HG03442 (cell line): Measurements from ENCODE around the gene MCUR1.
"Not testable (repeated sequence)": the region's sequence is repeated elsewhere in the genome, so short reads cannot be mapped to it uniquely, and the experiment has no call there.

ENCODE experiments used
- ATAC-seq: cut with Tn5 transposase; IDR thresholded peaks from one replicate; pipeline ENCODE4 v1.9.1; 2021; ENCODE audit warnings: mild to moderate bottlenecking, moderate library complexity; ENCODE audit not compliant: unreplicated experiment

The MCUR1 gene, protein sequence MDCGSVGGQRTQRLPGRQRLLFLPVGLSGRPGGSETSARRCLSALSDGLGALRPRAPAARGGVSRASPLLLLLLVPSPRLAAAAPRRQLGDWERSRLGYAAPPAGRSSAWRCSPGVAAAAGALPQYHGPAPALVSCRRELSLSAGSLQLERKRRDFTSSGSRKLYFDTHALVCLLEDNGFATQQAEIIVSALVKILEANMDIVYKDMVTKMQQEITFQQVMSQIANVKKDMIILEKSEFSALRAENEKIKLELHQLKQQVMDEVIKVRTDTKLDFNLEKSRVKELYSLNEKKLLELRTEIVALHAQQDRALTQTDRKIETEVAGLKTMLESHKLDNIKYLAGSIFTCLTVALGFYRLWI

GRCh38 chr6:13814176-13814937 lies at the start of gene MCUR1:
Gene MCUR1 (minus strand): TSS chr6:13814557. CDS start chr6:13814429, 128 bp downstream.
- ATAC-seq = peak; percentile 72

DNA sequence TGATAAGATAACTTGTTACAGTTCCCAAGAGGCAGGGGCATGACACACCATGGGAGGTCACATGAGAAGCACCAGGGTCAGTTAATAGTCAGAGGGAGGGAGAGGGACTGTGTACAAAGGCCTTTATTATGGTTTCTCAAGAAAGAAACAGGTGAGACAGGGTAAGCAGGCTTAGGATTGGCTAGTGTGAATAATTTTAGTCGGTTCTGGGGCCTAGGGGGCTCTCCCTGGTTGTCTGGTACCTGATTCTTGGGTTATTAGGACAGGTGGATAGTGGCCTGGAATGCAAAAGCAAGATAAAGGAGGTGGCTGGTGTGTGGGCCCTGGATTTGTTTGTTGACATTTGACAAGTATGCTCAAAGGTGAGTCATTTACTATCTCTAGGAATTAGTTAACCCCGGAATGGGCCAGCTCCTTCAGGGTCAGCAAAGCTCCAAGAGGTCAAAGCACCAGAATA lies 49.4 kb upstream of the MCUR1 start:
- no peak for ATAC-seq

DNA sequence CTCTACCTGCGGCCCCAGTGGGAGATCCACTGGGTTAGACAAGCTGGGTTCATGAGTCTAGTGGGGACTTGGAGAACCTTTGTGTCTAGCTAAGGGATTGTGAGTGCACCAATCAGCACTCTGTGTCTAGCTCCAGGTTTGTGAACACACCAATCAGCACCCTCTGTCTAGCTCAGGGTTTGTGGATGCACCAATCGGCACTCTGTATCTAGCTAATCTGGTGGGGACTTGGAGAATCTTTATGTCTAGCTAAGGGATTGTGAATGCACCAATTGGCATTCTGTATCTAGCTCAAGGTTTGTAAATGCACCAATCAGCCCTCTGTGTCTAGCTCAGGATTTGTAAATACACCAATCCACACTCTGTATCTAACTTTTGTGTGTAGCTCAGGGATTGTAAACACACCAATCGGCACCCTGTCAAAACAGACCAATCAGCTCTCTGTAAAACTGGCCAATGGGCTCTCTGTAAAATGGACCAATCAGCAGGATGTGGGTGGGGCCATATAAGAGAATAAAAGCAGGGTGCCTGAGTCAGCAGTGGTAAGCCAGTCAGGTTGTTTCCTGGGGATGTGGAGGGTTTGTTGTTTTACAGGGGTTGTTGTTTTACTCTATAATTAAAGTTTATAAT lies 46.3 kb upstream of the MCUR1 start:
- ATAC-seq = not testable (repeated sequence)

GRCh38 chr6:13859871-13860555 lies 45.7 kb upstream of the MCUR1 start:
- no peak for ATAC-seq

GRCh38 chr6:13854716-13855250 lies 40.4 kb upstream of the MCUR1 start:
- ATAC-seq = no peak

DNA sequence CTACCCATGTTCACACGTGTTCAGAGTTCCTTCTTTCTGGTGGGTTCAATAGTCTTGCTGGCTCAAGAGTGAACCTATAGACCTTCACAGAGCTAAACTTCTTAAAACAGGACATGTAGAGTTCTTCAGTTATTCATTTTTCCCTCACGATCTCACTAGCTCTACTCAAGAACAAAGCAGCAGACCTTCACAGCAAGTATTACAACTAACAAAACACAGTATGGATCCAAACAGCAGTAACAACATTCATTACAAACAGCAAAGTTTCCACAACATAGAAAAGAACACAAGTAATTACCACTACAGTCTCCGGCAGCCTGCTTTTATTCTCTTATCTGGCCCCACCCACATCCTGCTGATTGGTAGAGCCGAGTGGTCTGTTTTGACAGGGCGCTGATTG lies 39.5 kb upstream of the MCUR1 start:
- no peak for ATAC-seq

- ATAC-seq = no peak
These were observed 37.4 kb upstream of the MCUR1 start for GRCh38 chr6:13851803-13852202.

GRCh38 chr6:13851330-13851729 lies 37.0 kb upstream of the MCUR1 start:
- no peak for ATAC-seq

DNA sequence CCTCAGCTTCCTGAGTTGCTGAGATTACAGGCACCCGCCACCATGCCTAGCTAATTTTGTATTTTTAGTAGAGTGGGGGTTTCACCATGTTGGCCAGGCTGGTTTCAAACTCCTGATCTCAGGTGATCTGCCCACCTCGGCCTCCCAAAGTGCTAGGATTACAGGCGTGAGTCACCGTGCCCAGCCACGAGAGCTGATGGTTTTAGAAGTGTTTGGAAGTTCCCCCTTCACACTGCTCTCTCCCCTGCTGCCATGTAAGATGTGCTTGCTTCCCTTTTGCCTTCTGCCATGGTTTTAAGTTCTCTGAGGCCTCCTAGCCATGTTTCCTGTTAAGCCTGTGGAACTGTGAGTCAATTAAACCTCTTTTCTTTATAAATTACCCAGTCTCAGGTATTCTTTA lies 36.3 kb upstream of the MCUR1 start:
- ATAC-seq = not testable (repeated sequence)

DNA sequence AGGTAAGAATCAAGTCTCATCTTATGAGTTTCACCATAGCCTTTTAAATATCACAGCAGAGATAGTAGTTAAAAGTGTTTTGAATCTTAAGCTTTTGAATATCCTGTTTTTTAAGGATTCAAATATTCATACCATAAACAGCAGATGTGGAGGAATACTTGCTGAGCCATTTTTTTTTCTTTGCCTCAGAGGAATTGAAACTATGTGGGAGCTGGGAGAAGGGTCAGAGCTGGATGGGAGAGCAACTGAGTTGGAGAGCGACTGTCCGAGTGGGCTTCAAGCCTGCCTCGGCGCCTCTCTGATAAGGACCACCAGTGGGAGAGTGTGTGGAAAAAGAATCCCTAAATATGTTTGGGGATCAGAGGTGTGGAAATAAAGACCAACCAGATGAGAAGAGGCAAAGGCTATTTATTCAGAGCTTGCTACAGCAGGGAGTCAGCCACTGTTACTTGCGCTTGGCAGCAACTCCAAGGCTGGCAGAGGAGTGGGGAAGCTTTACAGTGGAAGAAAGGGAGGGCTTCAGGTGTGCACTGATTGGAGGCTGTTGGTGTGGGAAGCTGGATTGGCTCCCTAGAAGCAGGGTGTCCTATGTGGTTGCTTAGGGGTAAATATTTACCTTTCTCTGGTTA lies 34.3 kb upstream of the MCUR1 start:
- no peak for ATAC-seq

DNA sequence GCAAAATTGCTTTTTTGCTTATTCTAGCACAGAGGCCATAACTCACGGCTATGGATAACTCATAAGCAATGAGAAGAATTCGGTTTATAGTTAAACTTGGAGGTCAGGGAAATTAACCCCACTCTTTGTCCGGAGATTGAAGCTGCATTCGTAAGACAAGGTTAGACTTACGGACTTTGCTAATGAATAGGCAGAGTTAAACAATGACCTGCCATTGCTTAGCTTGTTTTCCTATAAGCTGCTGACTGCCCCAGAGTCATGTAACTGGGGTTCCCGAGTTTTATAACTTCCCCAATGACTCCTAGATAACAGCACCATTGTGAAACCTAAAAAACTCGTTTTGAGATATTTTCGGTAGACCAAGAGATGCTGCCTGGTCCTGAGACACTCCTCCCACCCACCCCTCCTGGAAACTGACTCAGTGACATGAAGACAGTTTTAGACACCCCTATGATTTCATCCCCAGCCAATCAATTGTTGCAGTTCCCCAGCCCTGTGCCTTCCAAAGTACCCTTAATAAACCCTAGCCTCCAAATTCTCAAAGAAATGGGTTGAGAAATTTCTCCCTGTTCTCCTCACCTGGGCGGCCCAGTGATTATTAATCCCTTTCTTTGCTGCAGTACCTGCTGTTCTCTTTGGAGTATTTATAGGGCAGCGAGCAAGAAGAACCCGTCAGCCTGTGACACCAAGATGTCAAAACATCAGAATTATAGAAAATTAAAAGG lies 33.1 kb upstream of the MCUR1 start:
- no peak for ATAC-seq

- ATAC-seq = no peak
These were observed 32.5 kb upstream of the MCUR1 start for GRCh38 chr6:13846841-13847240.

DNA sequence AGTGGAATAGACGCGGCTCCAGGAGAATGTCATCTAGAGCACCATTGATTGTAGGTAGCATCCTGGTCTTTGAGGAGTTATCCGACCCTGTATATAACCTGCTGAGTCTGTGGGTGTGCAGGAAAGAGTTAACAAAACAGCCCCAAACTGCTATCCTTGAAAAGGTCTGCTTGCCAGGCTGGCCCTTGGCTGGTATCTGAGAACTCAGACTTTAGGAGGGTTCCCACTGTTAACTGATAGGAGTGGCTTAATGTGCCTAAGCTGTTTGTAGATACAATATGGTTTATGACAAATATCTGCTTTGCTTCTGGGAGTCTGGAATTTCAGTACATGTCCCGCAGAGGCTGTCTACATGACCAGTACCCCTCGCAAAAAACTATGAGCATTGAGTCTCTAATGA lies 27.6 kb upstream of the MCUR1 start:
- no peak for ATAC-seq

GRCh38 chr6:13838616-13839015 lies 24.3 kb upstream of the MCUR1 start:
- no peak for ATAC-seq

DNA sequence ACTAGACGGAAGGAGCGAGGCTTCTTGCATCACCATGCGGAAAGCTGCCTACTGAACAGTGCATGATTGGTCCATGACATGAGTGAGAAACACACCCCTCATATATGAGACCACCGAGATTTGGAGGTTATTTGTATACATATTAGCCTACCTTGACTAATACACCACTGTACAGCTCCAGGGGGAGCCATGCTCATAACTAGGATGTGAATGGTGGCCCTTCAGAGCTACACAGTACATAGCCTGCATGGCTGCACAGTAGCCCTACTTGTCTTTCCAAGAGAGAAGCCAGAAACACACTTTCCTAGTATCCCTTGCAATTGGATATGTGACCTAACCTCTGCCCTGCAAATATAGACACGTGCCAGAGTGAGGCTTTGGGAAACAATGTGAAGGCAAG lies 21.8 kb upstream of the MCUR1 start:
- no peak for ATAC-seq

DNA sequence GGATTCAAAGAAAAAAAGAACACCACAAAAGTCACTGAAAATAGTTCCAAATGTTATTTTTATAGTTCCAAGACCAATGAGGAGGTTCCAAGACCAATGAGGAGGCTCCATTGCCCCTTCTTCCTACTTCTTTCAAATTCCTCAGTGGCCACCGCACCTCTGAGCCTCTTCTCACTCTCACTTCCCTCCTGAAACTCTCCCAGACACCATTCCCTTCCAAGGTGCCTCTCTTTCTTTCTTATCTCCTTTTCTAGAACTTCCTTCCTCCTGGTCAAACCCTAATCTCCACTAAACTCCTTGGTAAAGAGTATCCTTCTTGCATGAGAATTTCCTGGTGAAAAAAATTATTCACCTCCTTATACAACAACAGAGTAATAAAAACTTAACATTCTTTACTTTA lies 20.4 kb upstream of the MCUR1 start:
- no peak for ATAC-seq

DNA sequence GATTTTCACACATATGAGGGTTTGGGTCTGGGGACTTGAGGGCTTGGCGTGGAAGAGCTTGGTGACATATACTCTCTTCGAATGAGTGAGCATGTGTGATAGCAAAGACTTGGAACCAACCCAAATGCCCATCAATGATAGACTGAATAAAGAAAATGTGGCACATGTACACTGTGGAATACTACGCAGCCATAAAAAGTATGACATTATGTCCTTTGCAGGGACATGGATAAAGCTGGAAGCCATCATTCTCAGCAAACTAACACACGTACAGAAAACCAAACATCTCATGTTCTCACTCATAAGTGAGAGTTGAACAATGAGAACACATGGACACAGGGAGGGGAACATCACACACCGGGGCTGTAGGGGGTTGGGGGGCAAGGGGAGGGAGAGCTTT lies 19.7 kb upstream of the MCUR1 start:
- ATAC-seq = not testable (repeated sequence)

- no peak for ATAC-seq
These were observed 18.4 kb upstream of the MCUR1 start for GRCh38 chr6:13832778-13833177.

GRCh38 chr6:13831615-13832014 lies 17.3 kb upstream of the MCUR1 start:
- ATAC-seq = peak; percentile 81

DNA sequence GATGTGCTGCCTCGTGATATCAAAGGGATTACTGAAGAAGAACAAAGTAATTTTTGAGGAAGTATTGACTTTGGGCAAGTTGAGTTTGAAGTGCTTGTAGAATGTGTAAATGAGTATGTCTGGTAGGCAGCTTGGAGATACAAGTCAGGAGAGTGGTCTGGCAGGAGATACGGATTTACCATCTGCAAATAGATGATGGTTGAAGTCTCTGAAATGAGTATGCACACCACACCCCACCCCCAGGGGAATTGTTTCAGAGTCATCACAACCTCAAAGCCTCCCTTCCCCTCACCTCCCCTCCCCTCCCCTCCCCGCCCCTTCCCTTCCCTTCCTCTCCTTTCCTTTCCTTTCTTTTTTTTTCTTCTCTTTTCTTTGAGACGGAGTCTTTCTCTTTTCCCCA lies 16.4 kb upstream of the MCUR1 start:
- ATAC-seq = no peak
